Ovary (tissue), 9 donors: ENCODE measurements around the gene SDK1. TPM values are rescaled to one million over a fixed set of nuclear protein-coding genes. Genes with fewer than 3 reads are reported as not detected.

Source experiments
- DNase-seq, 5 donors: peaks; one replicate each; pipeline ENCODE4 v3.0.0-alpha.2; 2019 to 2020
- H3K27ac ChIP-seq, 2 donors: fragments of 200-600 bp; one replicate each; pipeline versions ENCODE4 v1.5.1 to v1.8.0; 2019 to 2022
- H3K27me3 ChIP-seq: fragments of 200-600 bp; one replicate; pipeline ENCODE4 v1.8.0; 2022
- H3K36me3 ChIP-seq: fragments of 200-600 bp; sonication (generic); one replicate; pipeline ENCODE4 v1.5.1; 2019
- H3K4me1 ChIP-seq: one replicate; pipeline ENCODE4 v1.8.1; 2013; ENCODE audit warnings: mild to moderate bottlenecking, moderate library complexity; ENCODE audit not compliant: insufficient read depth
- H3K4me3 ChIP-seq: fragments of 200-600 bp; sonication (generic); one replicate; pipeline ENCODE4 v1.5.1; 2017
- H3K9me3 ChIP-seq, 2 donors: fragments of 200-600 bp in 1 of 2; sonication (generic) in 1 of 2; one replicate each; pipeline versions ENCODE4 v1.5.1 to v1.8.1; 2013 to 2019; ENCODE audit warnings: mild to moderate bottlenecking in 1 of 2, moderate library complexity in 1 of 2
- EP300 ChIP-seq: sonication (generic); formaldehyde crosslinking; IDR thresholded peaks from one replicate; pipeline ENCODE4 v1.6.1; 2017; ENCODE audit warnings: antibody characterized with exemption
- POLR2A ChIP-seq: fragments of 450-650 bp; IDR thresholded peaks from one replicate; pipeline ENCODE4 v1.6.1; 2017; ENCODE audit warnings: antibody characterized with exemption, mild to moderate bottlenecking, moderate library complexity
- WGBS, 3 donors: extraction: QIAGEN DNeasy Blood & Tissue Kit in 1 of 3; methylation state at CpG; one replicate each; pipeline versions ENCODE4 v1.1.5 to v1.1.7; 2013 to 2017; 5-methylcytosine and 5-hydroxymethylcytosine counted together
- intact Hi-C, 4 donors: fragments of 100-400 bp; cut with DNase I; formaldehyde crosslinking; loops; one replicate each; pipeline versions ENCODE4 v1.11.0 to v1.15.1; 2022 to 2023
- polyA plus RNA-seq, 2 donors: library from polyadenylated mRNA; stranded (reverse); fragments of 200-250 nt in 1 of 2; fragments of 350-450 nt in 1 of 2; fragmentation: Illumina TruSeq in 1 of 2; extraction: RNeasy Lipid Tissue Mini Kit (QIAGEN cat#74804) in 1 of 2; gene quantifications; one replicate each; pipeline ENCODE4 v1.2.3, GENCODE V29; 2013 to 2014
- total RNA-seq, 7 donors: library from RNA; depleted of rRNA in 2 of 7; stranded (reverse); fragments of >200 nt in 2 of 7; fragmentation: NEBNext Ultra II Directional in 3 of 7; extraction: Animal tissue kit (Norgen Biotek cat#: 25700) in 3 of 7; gene quantifications; one replicate each; pipeline versions ENCODE4 v1.1.0 to v1.2.4, GENCODE V29; 2016 to 2023
- TF ChIP-seq, protein P1 (sequence below), 3 donors: fragments of 450-650 bp in 2 of 3; fragments of 200-600 bp in 1 of 3; IDR thresholded peaks; one replicate each; pipeline versions ENCODE4 v1.5.1 to v1.8.0; 2016 to 2022; ENCODE audit warnings: antibody characterized with exemption in 3 of 3, mild to moderate bottlenecking in 1 of 3
- donor health status: DM: no; HTN: no; CAD: no; lungs with moderate emphysema.
- donor health status: DM: no; HTN: no; CAD: no.
- donor health status: Bipolar disorder and iron deficiency.
- donor health status: DM: yes; HTN: yes; CAD: no.
- donor health status: DM: no; HTN: no; CAD: no.
- donor health status: DM: yes; HTN: yes; CAD: no.

The SDK1 gene
- total and polyA plus RNA-seq, 9 donors, result 1.2 to 13.3 (median 4.4) TPM

DNA sequence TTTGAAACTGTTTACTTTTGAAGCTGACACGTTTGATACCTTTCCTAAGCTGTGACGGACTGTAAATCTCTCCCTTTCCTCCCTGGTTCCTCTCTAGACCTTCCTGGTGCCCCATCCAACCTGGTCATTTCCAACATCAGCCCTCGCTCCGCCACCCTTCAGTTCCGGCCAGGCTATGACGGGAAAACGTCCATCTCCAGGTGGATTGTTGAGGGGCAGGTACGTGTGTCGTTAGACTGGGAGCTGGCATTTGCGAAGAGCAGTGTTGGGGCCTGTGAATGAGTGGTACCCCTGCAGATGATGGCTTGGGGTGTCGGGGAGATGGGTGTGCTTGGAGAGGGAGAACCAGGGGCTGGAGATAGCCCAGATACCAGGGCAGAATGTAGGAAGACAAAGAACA lies 778.3 kb downstream of the SDK1 start:
- no peaks in the 10 kb centered on the region for H3K4me1 ChIP-seq
- H3K36me3 ChIP-seq, result no peaks in the 10 kb centered on the region
- WGBS, 3 donors, result 88 to 96% (median 92%) methylated on average over 11 of the region's 11 CpGs
- H3K4me3 ChIP-seq, result no peak overlapping the region
- intact Hi-C loops, result no loop called here
- H3K27ac ChIP-seq, result no peak overlapping the region
- TF ChIP-seq, protein P1, sequence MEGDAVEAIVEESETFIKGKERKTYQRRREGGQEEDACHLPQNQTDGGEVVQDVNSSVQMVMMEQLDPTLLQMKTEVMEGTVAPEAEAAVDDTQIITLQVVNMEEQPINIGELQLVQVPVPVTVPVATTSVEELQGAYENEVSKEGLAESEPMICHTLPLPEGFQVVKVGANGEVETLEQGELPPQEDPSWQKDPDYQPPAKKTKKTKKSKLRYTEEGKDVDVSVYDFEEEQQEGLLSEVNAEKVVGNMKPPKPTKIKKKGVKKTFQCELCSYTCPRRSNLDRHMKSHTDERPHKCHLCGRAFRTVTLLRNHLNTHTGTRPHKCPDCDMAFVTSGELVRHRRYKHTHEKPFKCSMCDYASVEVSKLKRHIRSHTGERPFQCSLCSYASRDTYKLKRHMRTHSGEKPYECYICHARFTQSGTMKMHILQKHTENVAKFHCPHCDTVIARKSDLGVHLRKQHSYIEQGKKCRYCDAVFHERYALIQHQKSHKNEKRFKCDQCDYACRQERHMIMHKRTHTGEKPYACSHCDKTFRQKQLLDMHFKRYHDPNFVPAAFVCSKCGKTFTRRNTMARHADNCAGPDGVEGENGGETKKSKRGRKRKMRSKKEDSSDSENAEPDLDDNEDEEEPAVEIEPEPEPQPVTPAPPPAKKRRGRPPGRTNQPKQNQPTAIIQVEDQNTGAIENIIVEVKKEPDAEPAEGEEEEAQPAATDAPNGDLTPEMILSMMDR (IDR thresholded peaks at IDR 0.05), result no peak
- TF ChIP-seq EP300 (no peak), POLR2A (no peak)
- H3K9me3 ChIP-seq, result no peaks in the 10 kb centered on the region
- no peaks in the 10 kb centered on the region for H3K27me3 ChIP-seq
- no peak for DNase-seq

GRCh38 chr7:4079956-4080355 lies 778.9 kb downstream of the SDK1 start:
- TF ChIP-seq EP300 (no peak), POLR2A (no peak)
- TF ChIP-seq, protein P1 (IDR thresholded peaks at IDR 0.05), result no peak
- H3K4me1 ChIP-seq, result no peaks in the 10 kb centered on the region
- H3K9me3 ChIP-seq, result no peaks in the 10 kb centered on the region
- 59 to 60% (median 60%) methylated on average over 13 of the region's 13 CpGs for whole genome bisulfite sequencing, 3 donors
- H3K36me3 ChIP-seq, result no peaks in the 10 kb centered on the region
- H3K4me3 ChIP-seq, result no peak overlapping the region
- no peak overlapping the region for H3K27ac ChIP-seq
- no peak for DNase-seq
- intact Hi-C loops, result loop anchor here in 1 of 4 donors (5.0 kb wide), 1 partner anchor 107 kb away; no protein-coding TSS in a partner anchor
- H3K27me3 ChIP-seq, result no peaks in the 10 kb centered on the region

DNA sequence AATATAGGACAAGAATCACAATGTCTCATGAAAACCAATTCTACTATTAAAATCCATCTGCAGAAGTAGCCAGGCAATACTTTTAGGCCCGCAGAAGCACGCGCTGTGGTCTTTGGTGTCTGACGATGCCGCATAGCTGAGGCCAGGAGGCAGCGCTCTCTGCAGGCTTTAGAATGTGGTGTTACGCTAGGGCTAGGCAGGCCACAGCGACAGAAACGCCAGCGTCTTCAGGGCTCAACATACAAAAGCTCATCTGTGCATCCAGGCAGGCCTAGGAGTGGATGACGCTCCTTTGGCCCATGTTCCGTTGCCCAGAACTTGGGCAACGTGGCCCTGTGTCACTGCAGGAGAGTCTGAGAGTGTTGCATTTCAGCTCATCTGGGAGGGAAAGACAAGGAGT lies 779.9 kb downstream of the SDK1 start:
- TF ChIP-seq POLR2A (no peak), EP300 (no peak)
- TF ChIP-seq, protein P1 (IDR thresholded peaks at IDR 0.05), result no peak
- Histone ChIP-seq H3K27ac (no peak overlapping the region), H3K27me3 (no peaks in the 10 kb centered on the region), H3K4me3 (no peak overlapping the region), H3K36me3 (no peaks in the 10 kb centered on the region), H3K9me3 (no peaks in the 10 kb centered on the region), H3K4me1 (no peaks in the 10 kb centered on the region)
- intact Hi-C loops, result loop anchor here in 1 of 4 donors (5.0 kb wide), 1 partner anchor 106 kb away; no protein-coding TSS in a partner anchor
- 90 to 94% (median 91%) methylated on average over 13 of the region's 13 CpGs for WGBS, 3 donors
- no peak for DNase-seq

- WGBS, 3 donors, result 75 to 90% (median 87%) methylated on average over 1 of the region's 1 CpG
- no peak overlapping the region for H3K27ac ChIP-seq
- no peak for DNase-seq
- no peaks in the 10 kb centered on the region for H3K36me3 ChIP-seq
- TF ChIP-seq EP300, result no peak
- TF ChIP-seq, protein P1 (IDR thresholded peaks at IDR 0.05), result no peak
- no peak for TF ChIP-seq POLR2A
- H3K4me1 ChIP-seq, result no peaks in the 10 kb centered on the region
- H3K9me3 ChIP-seq, result no peaks in the 10 kb centered on the region
- no peaks in the 10 kb centered on the region for H3K27me3 ChIP-seq
- intact Hi-C loops, result loop anchor here in 1 of 4 donors (5.0 kb wide), 1 partner anchor 104 kb away; no protein-coding TSS in a partner anchor
- H3K4me3 ChIP-seq, result no peak overlapping the region
These were observed 782.5 kb downstream of the SDK1 start for GRCh38 chr7:4083513-4083912.
